Activated CD4-positive, CD25-positive, alpha-beta regulatory T cell treated with anti-CD3 and anti-CD28 coated beads, Interleukin-2, amount 50 U/mL, for 72 hours (primary cell): ENCODE data around the gene UVRAG.
"Not testable (repeated sequence)": the region's sequence is repeated elsewhere in the genome, so short reads cannot be mapped to it uniquely, and the experiment has no call there.

Experiments used
- DNase-seq: peaks from one replicate; pipeline ENCODE4 v3.0.0; 2021

The UVRAG gene

GRCh38 chr11:75849894-75850293 is 34.9 kb downstream of the UVRAG start:
- DNase-seq = no peak

GRCh38 chr11:75850787-75851186 is 35.8 kb downstream of the UVRAG start:
- no peak for DNase-seq

GRCh38 chr11:75851203-75851602 is 36.2 kb downstream of the UVRAG start:
- DNase-seq = no peak

GRCh38 chr11:75852406-75853017 is 37.5 kb downstream of the UVRAG start:
- DNase-seq = no peak

GRCh38 chr11:75853563-75853962 is 38.6 kb downstream of the UVRAG start:
- DNase-seq = not testable (repeated sequence)

- no peak for DNase-seq
These were observed 39.0 kb downstream of the UVRAG start for GRCh38 chr11:75853971-75854370.

GRCh38 chr11:75855206-75855605 is 40.2 kb downstream of the UVRAG start:
- no peak for DNase-seq

- DNase-seq = no peak
These were observed 41.9 kb downstream of the UVRAG start for GRCh38 chr11:75856912-75857311.

GRCh38 chr11:75858042-75858441 is 43.0 kb downstream of the UVRAG start:
- no peak for DNase-seq

- no peak for DNase-seq
These were observed 43.6 kb downstream of the UVRAG start for GRCh38 chr11:75858613-75859012.

- no peak for DNase-seq
These were observed 44.6 kb downstream of the UVRAG start for GRCh38 chr11:75859614-75860013.

GRCh38 chr11:75862437-75862836 is 47.4 kb downstream of the UVRAG start:
- no peak for DNase-seq

GRCh38 chr11:75867778-75868374 is 52.9 kb downstream of the UVRAG start:
- DNase-seq = no peak

GRCh38 chr11:75868990-75869389 is 54.0 kb downstream of the UVRAG start:
- no peak for DNase-seq

GRCh38 chr11:75869661-75870455 is 54.8 kb downstream of the UVRAG start:
- no peak for DNase-seq

- no peak for DNase-seq
These were observed 57.9 kb downstream of the UVRAG start for GRCh38 chr11:75872887-75873416.

GRCh38 chr11:75873417-75874221 is 58.6 kb downstream of the UVRAG start:
- DNase-seq = no peak

GRCh38 chr11:75874684-75875341 is 59.8 kb downstream of the UVRAG start:
- DNase-seq = no peak

GRCh38 chr11:75877327-75877726 is 62.3 kb downstream of the UVRAG start:
- not testable (repeated sequence) for DNase-seq

GRCh38 chr11:75877931-75878330 is 62.9 kb downstream of the UVRAG start:
- not testable (repeated sequence) for DNase-seq

- no peak for DNase-seq
These were observed 63.9 kb downstream of the UVRAG start for GRCh38 chr11:75878933-75879332.

GRCh38 chr11:75879737-75880136 is 64.7 kb downstream of the UVRAG start:
- DNase-seq = no peak
